GF-D8 (cell line): ENCODE measurements around the gene DERL3.

ENCODE experiments used
- DNase-seq: peaks from one replicate; lab custom pipeline; 2025; lab: John Stamatoyannopoulos, UW

DERL3 gene

GRCh38 chr22:23831261-23831660 lies 7.5 kb downstream of the DERL3 start:
- DNase-seq, result no peak

- no peak for DNase-seq
Observed at GRCh38 chr22:23829845-23830372, 8.9 kb downstream of the DERL3 start.

- no peak for DNase-seq
Observed at GRCh38 chr22:23828800-23829680, 9.8 kb downstream of the DERL3 start.

GRCh38 chr22:23827351-23827995 lies 11.3 kb downstream of the DERL3 start:
- no peak for DNase-seq

GRCh38 chr22:23826510-23827350 lies 12.1 kb downstream of the DERL3 start:
- DNase-seq, result no peak

- no peak for DNase-seq
Observed at GRCh38 chr22:23825246-23825905, 13.4 kb downstream of the DERL3 start.

- DNase-seq, result no peak
Observed at GRCh38 chr22:23824476-23825245, 14.1 kb downstream of the DERL3 start.

GRCh38 chr22:23823331-23823791 lies 15.4 kb downstream of the DERL3 start:
- no peak for DNase-seq

- no peak for DNase-seq
Observed at GRCh38 chr22:23822101-23822671, 16.6 kb downstream of the DERL3 start.

GRCh38 chr22:23820748-23821211 lies 18.0 kb downstream of the DERL3 start:
- peak; percentile 84 for DNase-seq

GRCh38 chr22:23818541-23818940 lies 20.3 kb downstream of the DERL3 start:
- DNase-seq, result no peak

GRCh38 chr22:23817146-23817545 lies 21.7 kb downstream of the DERL3 start:
- no peak for DNase-seq

GRCh38 chr22:23816156-23816976 lies 22.4 kb downstream of the DERL3 start:
- DNase-seq, result no peak

- DNase-seq, result no peak
Observed at GRCh38 chr22:23815541-23816155, 23.2 kb downstream of the DERL3 start.

- DNase-seq, result no peak
Observed at GRCh38 chr22:23812378-23812777, 26.4 kb downstream of the DERL3 start.

GRCh38 chr22:23806837-23807236 lies 32.0 kb downstream of the DERL3 start:
- DNase-seq, result no peak

GRCh38 chr22:23804781-23805291 lies 34.0 kb downstream of the DERL3 start:
- DNase-seq, result no peak

GRCh38 chr22:23803001-23803819 lies 35.6 kb downstream of the DERL3 start:
- DNase-seq, result no peak
